GM12865 (cell line): ENCODE results near the gene SOD3.

Experiments used
- DNase-seq: peaks from one replicate; pipeline ENCODE4 v3.0.0; 2010; ENCODE audit warnings: low read depth
- H3K4me3 ChIP-seq: 2 replicates; pipeline ENCODE4 v1.5.1; 2011; ENCODE audit warnings: mild to moderate bottlenecking, low read depth, low read length, control low read depth
- CTCF ChIP-seq: IDR thresholded peaks from 2 replicates; pipeline ENCODE4 v1.5.1; 2011; ENCODE audit warnings: low read length, control low read depth, low read depth, inconsistent platforms; ENCODE audit not compliant: insufficient read depth; ENCODE audit errors: missing control alignments

SOD3 gene

GRCh38 chr4:24840362-24840761 is 45.0 kb downstream of the SOD3 start:
- DNase-seq: no peak
- H3K4me3 ChIP-seq: no peak overlapping the region
- no peak for TF ChIP-seq CTCF

- no peak for TF ChIP-seq CTCF
- H3K4me3 ChIP-seq: no peak overlapping the region
- no peak for DNase-seq
These were observed 45.6 kb downstream of the SOD3 start for GRCh38 chr4:24840826-24841543.

DNA sequence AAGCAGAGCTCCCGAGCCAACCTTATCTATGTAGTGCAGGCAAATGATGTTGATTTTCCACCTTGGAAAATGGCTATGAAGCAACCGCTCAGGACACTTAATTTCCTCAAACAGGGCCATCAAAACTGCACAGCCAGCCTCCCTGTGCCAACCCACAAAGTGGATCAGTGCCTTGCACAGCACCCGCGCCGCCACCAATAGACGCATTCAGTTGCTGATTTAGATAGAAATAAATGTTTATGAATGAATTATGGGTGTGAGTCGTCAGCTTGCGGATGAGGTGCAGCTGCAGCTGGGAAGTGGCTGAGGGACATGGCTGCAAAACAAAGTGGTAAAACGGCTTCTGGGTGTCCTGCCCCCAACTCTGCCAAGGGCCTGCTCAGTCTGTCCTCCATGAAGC is 47.0 kb downstream of the SOD3 start:
- H3K4me3 ChIP-seq: no peak overlapping the region
- TF ChIP-seq CTCF: no peak
- DNase-seq: no peak

GRCh38 chr4:24843096-24843495 is 47.7 kb downstream of the SOD3 start:
- DNase-seq: no peak
- TF ChIP-seq CTCF: no peak
- H3K4me3 ChIP-seq: no peak overlapping the region

GRCh38 chr4:24845132-24845531 is 49.8 kb downstream of the SOD3 start:
- TF ChIP-seq CTCF: no peak
- no peak for DNase-seq
- no peak overlapping the region for H3K4me3 ChIP-seq

- DNase-seq: no peak
- TF ChIP-seq CTCF: no peak
- H3K4me3 ChIP-seq: no peak overlapping the region
These were observed 50.5 kb downstream of the SOD3 start for GRCh38 chr4:24845902-24846301.

- no peak for DNase-seq
- no peak overlapping the region for H3K4me3 ChIP-seq
- TF ChIP-seq CTCF: no peak
These were observed 51.3 kb downstream of the SOD3 start for GRCh38 chr4:24846716-24847115.
